SHP77 (cell line): ENCODE data around the gene USH2A.

Experiments used
- DNase-seq, 2 experiments: peaks; one replicate each; lab custom pipeline; 2025; lab: John Stamatoyannopoulos, UW

The USH2A gene

DNA sequence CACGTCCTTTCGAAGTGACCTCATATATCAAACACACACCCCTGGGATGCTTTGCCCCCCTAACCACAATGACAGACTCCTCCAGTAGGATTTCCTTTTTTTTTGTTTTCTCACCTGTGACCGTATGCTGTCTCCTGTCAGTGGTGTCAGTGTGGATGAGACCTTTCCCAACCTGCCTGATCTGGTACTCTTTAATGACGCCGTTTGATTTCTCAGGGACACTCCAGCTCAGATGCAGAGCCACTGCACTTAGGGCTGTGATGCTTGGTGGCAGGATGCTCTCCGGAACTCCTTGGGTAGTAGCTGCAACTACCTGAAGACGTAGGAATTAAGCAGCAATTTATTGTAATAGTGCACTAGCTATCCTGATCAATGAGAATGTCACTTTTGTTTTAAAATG, 643.5 kb downstream of the USH2A start:
- no peak for DNase-seq

DNA sequence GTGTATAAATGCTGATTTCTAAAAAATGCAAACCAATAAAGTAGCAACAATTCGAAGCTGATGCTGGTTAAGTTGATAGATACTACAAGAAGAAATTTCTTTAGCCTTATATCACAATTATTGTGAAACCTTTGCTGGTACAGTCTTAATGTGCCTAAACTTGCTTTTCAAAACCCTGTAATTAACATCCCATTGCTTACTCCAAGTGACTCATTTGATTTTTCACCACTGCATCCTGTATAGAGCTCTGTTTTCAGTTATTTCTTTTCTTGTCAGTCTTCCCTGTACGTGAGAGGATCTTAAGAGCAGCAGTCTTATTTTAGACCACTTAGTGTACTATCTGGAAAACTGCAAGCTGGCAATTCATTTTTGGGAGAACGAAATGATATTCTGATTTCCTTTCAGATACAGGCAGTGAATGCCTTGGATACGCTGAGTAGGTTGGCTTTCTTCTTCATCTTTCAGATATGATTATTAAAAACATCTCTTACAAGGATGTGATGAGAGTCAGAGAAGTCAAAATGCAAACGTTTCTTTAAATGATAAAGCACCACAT, 645.8 kb downstream of the USH2A start:
- DNase-seq: no peak

DNA sequence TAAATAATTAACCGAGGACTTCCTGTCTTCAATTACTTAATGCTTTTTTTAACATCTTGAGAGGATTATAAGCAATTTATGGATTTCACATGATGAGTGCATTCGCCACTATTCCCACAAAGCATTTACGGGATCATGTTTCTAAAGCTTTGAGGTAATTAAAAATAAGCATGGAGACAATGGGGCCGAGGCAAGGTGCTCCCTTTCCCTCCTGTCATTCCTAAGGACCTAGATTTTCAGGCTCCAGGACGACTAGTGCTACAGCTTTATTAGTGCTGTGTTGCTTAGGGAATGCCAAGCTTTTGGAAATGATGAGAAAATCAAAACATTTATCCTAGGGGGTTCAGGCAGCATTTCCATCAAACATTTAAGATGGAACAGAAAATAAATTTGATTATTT, 646.9 kb downstream of the USH2A start:
- no peak for DNase-seq

DNA sequence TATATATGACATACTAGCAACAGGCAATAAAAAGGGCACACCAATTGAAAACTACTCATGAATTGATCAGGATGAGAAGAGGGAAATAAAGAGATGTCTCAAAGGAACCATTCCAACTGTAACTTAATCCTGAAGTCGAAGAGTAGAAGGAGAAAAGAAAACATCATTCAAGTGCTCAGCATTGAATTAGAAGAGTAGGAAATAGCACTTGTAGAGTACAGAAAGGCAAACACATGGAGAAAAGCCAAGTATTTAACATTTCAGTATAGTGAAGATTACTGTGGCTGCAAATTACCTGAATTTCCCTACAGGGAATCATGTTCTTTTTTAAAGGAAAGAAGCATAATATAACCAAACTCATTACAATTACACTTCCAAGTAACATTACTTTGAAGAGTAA, 651.1 kb downstream of the USH2A start:
- peak in 1 of 2 experiments; percentile 6 for DNase-seq

DNA sequence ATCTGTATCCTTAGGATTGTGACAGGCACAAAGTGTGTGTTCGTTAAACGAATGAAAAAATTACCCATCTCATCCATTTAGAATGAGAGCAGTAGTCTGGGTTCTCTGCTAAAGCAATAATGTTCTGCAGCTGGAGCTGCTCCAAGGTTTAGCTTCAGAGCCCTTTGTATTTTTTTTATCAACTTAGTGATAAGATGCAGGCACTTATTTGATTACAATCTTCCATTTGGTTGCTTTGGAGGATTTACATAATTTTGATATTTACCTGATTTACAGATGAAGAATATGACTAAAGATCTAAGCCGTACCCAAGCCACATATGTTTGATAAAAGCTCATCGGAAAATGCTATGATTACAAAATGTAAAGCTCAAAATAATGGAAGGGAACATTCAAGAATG, 654.9 kb downstream of the USH2A start:
- DNase-seq: no peak

DNA sequence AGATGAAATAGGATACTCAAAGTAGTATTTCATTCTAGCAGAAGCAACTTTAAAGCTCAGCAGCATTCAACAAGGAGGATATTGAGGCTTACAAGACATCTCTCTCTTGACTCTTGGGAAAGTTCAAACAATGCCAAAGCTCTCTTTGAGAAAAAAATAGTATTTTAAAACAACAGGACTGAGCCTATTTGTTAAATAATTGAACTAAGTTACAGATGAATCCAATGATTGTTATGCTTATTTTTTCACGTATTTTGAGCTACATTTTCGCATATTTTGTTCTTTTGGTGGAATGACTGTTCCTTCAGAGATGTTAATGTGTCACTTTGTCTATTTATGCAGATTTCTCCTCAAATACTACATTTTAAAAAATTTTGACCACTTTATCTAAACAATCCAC, 655.5 kb downstream of the USH2A start:
- no peak for DNase-seq

DNA sequence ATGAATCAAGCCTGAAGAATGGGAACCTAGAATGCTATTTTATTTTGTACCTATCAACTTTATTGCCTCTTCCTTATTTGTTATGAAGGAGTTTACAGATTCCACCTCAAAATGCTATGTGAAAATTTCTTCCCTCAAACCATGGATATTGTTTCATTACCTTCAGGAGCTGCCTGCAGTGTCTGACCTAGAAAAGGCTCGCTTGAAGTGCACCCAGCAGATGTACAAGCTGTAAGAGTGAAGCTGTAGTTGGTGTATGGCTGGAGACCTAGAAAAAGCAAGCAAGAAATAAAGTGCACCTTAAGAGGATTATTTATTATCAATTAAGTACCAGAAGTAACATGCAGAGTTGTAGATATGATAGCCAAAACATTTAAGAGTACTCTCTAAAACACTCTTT, 656.7 kb downstream of the USH2A start:
- no peak for DNase-seq

DNA sequence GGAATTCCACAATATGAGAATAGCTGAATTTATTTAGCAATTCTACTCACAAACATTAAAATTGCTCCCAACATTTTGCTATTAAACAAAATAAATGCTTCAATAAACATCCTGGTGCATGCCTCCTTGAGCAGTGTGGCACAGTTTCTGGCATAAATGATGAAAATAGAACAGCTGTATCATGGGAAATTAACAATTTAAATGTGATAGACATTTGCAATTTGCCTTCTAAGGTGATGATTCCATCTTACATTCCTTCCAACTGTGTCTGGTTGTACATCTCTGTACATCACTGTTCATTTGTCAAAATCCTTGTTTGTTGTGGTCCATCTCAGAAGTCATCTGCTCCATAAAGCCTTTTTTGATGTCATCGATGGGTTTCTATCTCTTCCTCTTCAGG, 657.4 kb downstream of the USH2A start:
- no peak for DNase-seq

DNA sequence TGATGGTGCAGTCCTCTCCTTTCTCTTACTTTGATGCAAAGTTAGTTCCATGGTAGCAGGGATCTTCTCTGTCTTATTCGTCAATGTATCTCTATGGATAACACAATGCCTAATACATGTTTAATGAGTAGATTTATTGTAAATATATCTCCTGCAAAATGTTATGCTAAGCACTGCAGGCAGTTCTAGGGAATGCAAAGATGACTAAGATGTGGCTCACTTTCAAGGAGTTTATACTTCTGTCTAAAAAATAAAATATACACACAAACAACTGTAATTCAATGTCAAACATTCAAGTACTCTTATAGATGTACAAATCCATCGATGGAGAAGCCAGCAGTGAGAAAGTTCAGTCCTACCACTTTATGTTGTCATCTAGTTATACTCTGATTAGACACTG, 661.8 kb downstream of the USH2A start:
- no peak for DNase-seq

DNA sequence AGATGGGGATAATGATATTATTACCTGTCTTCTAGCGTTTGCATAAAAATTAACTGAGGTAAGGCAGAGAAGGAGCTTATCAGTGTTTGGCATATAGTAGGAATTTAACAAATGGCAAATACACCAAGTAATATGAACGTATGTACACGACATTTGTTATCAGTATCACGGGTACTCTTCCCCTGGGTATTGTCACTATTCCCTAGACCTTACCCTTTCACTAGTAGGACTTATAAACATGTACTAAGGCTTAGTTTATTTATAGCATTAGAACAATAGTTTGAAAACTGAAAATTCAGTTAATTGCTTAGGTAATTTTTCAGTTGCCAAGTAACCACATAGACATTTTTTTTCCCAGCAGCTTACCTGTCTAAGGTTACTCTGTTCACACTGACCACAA, 669.1 kb downstream of the USH2A start:
- no peak for DNase-seq

DNA sequence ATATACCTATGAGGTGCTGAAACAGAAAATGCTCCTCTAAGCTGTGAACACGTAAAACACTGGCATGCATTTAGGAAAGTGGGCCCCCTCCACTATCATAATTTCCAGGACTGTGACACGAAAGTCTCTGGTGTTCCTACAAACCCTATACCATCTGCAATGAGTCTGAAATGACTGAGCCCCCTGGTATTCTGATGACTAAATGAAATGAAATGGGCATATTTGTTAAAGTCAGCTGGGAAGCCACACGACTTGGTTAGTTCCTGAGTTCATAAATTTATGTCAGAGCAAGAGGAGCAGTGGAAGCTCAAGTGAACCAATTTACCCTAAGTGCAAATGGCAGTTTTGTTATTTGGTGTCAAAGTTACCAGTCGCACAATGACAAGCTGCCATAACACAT, 673.8 kb downstream of the USH2A start:
- no peak for DNase-seq

DNA sequence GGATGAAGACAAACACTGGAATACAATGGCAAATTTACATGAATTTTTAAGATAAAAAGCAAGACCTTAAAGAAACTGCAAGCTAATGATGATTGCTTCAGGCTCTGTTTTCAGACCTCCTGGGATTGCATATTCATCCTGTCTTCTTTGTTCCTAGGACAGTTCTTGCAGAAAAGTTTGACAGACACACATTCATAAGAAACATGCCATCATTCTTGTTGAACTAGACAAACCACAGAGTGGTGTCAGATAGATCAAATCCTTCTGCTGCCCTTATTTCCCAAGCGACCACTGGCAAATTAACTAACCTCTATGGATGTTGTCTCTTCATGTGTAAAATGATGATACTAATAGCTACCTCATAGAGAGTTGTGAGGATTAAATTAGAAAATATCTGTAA, 674.8 kb downstream of the USH2A start:
- no peak for DNase-seq

DNA sequence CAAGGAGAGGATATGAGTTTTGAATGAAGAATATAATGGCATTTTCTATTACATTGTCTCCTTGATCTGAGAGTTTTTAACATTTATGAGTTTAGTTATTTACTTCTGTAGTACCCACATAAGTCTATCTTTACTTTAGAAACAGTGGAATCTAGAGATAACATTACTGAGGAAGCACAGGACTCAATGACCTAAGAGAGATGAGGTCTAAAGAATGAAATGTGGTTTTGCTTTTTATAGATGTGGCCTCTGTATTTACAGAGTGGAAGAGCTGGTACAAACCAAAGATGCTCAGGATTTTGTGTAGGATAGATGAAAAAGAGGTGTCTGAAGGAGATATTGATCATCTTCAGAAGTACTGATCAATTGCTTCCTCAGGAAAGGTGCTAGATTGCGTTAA, 678.8 kb downstream of the USH2A start:
- DNase-seq: no peak

DNA sequence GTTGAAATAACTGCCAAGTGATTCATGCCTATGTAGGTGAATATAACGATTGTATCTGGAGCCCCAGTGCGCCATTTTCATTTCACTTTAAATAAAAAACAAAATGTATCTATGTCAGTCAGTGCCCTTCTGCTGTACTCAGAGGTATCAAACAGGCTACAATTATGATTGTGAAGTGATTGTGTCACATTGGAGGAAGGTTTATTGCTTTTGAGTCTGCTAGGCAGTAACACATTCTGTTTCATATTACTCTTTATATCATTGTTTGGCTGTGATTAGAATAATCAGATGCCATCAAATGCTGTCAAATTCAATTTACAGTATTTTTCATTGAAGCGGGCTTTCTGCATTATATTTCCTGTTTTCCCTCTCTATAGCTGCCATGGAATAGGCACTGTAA, 684.2 kb downstream of the USH2A start:
- DNase-seq: no peak

DNA sequence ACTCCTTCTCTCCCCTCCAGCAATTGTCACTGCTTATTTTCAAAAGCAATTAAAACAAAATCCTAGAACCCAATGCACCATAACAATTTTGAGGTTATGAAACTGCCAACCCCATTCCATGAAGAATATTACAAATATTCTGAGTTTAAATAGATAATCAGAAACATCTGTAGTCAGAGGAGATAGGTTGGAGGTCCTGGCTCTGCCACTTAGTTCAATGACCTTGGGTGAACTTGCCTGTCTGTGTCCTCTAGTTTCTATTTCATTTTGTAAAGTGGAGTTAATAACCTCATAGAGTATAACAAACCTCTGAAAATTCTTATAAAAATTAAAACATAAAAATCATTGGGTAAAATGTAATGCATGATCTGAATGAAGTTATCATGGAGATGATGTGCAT, 691.5 kb downstream of the USH2A start:
- DNase-seq: no peak

DNA sequence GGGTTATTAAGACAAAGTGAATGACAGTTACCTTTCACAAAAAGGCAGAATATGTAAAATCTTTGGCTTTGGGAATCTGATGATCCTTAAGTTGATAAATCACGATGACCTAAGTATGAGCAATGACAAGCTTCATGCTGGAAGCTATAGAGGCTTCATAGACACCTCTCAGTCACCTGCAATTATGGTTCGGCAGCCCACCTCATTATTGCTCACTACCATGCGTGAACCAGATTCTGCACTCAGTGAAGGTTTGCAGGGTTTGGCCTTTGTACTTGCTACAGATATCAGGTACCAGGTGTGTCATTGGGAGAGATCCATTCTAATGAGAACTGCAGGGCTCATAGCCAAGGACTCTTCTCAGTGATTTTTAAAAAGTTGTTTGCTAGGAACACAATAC, 692.6 kb downstream of the USH2A start:
- no peak for DNase-seq

DNA sequence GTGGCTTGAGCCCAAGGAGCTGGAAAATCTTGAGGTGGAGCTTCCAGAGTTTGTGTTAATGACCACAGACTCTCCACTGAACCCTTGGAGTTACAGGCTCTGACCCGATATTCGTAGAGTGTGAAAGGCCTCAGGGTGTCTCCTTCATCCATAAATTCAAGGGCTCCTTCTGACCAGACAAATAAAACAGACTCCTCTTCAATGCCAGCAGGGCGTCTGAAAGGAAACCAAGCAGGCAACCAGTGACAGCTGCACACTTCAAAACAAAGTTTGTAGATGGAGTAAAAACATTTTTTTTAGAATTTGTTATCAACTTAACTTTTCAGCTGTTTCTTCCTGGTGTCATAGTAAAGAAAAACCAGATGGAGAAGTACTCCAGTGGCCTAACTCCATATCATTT, 695.1 kb downstream of the USH2A start:
- DNase-seq: no peak

DNA sequence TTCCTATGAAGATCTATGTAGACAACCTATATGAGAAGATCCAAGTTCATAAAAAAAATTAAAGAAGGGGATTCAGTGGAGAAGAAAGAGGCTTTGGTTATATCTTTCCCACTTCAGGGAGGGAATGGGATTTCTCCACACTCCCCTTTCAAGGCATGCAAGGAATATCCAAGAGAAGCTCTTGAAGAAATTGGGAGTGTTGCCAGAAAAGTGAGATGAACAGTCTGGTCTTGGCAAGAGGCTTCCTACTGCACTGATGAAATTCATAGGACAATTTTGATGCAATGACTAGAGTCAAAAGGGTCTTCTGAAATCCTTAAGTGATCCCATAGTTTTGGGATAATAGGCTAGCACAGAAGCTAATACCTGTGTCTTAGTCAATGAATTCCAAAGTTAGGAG, 703.1 kb downstream of the USH2A start:
- DNase-seq: no peak

DNA sequence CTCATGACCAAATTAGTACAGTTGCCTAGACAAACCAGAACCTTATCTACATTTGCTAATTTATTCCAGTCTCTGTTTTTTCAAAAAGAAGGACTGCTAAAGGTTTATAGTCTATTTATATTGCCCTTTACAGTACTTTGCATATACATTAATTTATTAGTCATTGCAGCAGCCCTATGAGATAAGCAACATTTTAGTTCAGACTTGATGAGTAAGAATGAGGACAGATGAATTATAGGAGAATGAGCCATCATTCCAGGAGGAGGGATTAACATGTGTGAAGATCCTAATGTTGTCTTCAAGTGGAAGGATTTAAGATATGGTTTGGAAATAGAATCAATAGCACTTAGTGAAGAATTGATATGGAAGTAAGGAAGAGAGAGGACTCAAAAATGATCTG, 703.7 kb downstream of the USH2A start:
- DNase-seq: no peak

DNA sequence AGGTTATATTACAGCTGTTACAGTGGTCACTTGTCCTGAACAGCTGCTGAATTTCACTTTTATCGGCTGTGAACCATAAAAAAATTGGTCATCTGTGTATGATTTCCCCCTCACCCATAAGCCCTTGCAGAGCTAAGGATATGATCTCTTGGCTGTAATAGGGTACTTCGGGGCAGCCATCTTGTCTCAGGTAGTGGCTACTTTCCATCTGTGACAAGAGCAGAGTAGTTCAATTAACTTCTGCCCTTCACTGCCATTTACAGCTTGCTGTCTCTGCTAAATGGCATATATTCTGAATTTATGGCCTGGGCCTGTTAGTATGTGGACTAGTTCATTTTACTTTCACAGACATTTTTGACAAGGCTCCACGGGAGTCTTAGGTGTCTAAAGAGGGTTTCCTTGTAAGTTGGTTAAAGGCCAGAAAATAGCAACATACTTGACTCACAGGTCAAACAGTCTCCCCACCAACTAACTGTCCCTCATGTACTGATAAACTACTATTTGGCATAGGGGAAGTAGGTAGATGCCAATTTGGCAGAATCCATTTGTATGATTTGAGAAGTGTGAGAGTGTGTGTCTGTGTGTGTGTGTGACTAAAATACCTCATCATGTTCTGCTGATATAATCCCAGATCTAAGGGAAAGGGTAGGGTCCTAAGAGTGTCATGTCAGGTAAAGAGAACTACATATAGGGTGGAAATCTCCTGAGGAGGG, 704.5 kb downstream of the USH2A start:
- DNase-seq: no peak

DNA sequence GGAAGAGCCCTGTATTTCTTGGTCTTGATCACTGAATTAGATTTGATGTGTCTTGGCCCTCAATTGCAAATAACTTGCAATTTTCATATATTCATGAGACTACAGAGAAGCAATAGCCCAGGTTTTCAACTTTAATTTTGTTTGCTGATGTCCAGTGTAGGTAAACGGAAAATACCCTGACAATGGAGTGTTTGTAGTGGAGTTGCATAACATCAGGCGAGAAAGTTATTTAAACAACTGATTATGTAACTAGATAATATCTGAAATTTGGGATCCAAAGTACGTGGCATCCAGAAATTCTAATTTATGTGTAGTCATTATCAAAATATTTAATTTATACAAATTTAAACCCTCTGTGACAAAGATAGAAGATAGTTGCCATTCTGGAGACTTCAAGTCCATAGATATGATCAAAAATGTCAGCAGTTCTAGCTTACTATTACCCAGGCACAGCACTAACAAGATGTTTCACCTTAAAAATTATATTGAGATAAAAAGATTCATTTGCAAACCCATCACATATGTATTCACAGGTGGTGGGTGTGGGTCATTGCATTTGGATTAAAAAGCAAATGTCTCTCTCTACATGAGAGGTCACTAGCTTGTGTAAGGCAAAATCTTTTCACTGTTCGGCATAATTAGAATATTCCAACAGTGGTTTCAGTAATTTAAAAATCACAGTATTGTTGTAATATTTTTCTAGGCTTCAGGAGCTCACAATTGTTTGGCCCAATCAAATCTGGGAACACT, 705.4 kb downstream of the USH2A start:
- no peak for DNase-seq

DNA sequence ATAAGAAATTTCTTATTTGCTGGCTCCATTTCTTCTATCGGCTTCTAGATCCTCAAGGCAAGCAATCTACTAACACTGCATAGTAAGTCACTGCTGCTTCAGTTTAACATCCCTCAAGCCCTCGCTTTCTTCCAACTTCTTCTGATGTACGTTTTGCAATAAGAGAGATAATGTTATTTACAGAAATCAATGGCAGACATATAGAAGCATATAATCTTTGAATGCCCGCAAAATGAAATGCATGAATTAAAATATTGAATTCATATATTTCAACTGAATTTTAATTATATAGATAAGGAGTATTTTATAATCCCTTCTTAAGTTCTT, 712.4 kb downstream of the USH2A start:
- DNase-seq: no peak

DNA sequence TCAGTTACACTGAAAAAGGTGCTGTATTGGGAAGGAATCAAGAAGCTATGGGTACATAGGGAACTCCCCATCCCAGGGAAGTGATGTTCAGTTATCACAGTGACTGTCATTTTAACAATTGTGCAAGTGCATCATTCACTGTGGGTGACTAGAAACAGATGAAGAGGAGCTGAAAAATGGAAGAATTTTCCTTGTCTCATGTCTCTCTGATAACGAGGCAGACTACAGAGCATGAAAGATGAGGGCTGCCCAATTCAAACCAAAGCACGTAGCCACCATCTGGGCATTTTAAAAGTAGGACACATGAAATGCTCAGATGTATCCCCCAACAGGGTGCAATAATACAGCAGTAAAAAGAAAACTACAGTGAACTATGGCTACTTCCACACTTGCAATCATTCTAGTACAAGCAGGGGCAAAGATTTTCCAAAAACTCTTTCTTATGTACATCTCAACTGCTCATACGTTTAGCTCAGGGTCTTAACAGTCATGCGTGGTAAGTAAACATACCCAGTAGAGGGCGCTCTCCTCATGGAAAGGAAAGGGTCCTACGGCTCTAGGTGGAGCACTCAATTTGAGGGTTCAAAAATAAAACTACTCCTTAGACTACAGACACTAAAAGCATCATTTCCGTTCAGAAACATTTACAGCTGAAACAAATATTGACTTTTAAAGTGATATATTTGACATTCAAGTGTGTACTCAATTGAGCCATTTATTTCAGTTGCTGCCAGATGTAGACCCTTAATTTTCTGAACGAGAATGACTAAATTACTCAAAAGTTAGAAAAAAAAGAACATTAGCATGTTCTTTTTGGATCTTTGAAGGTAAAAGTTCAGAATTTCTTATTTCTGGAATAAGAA, 713.0 kb downstream of the USH2A start:
- DNase-seq: peak; percentile 22 to 67
